ENCODE results near the gene CMTM3. TPM values are rescaled to one million over a fixed set of nuclear protein-coding genes. Genes with fewer than 3 reads are reported as not detected.

The CMTM3 gene
- total and polyA plus RNA-seq, 4 donors: 13.7 to 48.4 (median 31.5) TPM

GRCh38 chr16:66568355-66568754, 36.1 kb upstream of the CMTM3 start:
- H3K4me3 ChIP-seq (ENCODE audit: low read depth, low read length): no peak overlapping the region
- no peaks in the 10 kb centered on the region for H3K27me3 ChIP-seq (ENCODE audit: control insufficient read depth, insufficient read depth, low read length)
- peaks cover 1% of the 10 kb centered on the region for H3K9me3 ChIP-seq (ENCODE audit: control insufficient read depth, insufficient read depth, low read length)
- H3K4me1 ChIP-seq (ENCODE audit: control insufficient read depth, insufficient read depth, low read length): no peaks in the 10 kb centered on the region
- DNase-seq (ENCODE audit: low read depth in 4 of 6, low spot score in 6 of 6): no peak
- 100% methylated on average over 1 of the region's 2 CpGs for WGBS (ENCODE audit: insufficient coverage)
- H3K36me3 ChIP-seq (ENCODE audit: control insufficient read depth, insufficient read depth, low read length): peaks cover 14% of the 10 kb centered on the region
- H3K27ac ChIP-seq (ENCODE audit: low read depth, low read length): no peak overlapping the region

- Histone ChIP-seq H3K27me3 (ENCODE audit: control insufficient read depth, insufficient read depth, low read length) (no peaks in the 10 kb centered on the region), H3K4me1 (ENCODE audit: control insufficient read depth, insufficient read depth, low read length) (no peaks in the 10 kb centered on the region), H3K27ac (ENCODE audit: low read depth, low read length) (no peak overlapping the region), H3K4me3 (ENCODE audit: low read depth, low read length) (no peak overlapping the region), H3K36me3 (ENCODE audit: control insufficient read depth, insufficient read depth, low read length) (peaks cover 14% of the 10 kb centered on the region), H3K9me3 (ENCODE audit: control insufficient read depth, insufficient read depth, low read length) (peaks cover 1% of the 10 kb centered on the region)
- no CpG with 5 or more reads among the region's 1 CpG for WGBS (ENCODE audit: insufficient coverage)
- no peak for DNase-seq (ENCODE audit: low read depth in 4 of 6, low spot score in 6 of 6)
Observed at GRCh38 chr16:66569131-66569530, 35.4 kb upstream of the CMTM3 start.

GRCh38 chr16:66569827-66570405, 34.6 kb upstream of the CMTM3 start:
- Histone ChIP-seq H3K9me3 (ENCODE audit: control insufficient read depth, insufficient read depth, low read length) (peaks cover 1% of the 10 kb centered on the region), H3K36me3 (ENCODE audit: control insufficient read depth, insufficient read depth, low read length) (peaks cover 14% of the 10 kb centered on the region), H3K4me1 (ENCODE audit: control insufficient read depth, insufficient read depth, low read length) (no peaks in the 10 kb centered on the region), H3K27ac (ENCODE audit: low read depth, low read length) (no peak overlapping the region), H3K4me3 (ENCODE audit: low read depth, low read length) (no peak overlapping the region), H3K27me3 (ENCODE audit: control insufficient read depth, insufficient read depth, low read length) (no peaks in the 10 kb centered on the region)
- DNase-seq (ENCODE audit: low read depth in 4 of 6, low spot score in 6 of 6): no peak
- WGBS (ENCODE audit: insufficient coverage): 100% methylated on average over 1 of the region's 3 CpGs

- WGBS (ENCODE audit: insufficient coverage): 90% methylated on average over 2 of the region's 2 CpGs
- Histone ChIP-seq H3K9me3 (ENCODE audit: control insufficient read depth, insufficient read depth, low read length) (no peaks in the 10 kb centered on the region), H3K4me1 (ENCODE audit: control insufficient read depth, insufficient read depth, low read length) (no peaks in the 10 kb centered on the region), H3K27me3 (ENCODE audit: control insufficient read depth, insufficient read depth, low read length) (no peaks in the 10 kb centered on the region), H3K27ac (ENCODE audit: low read depth, low read length) (no peak overlapping the region), H3K36me3 (ENCODE audit: control insufficient read depth, insufficient read depth, low read length) (peaks cover 2% of the 10 kb centered on the region), H3K4me3 (ENCODE audit: low read depth, low read length) (no peak overlapping the region)
- no peak for DNase-seq (ENCODE audit: low read depth in 4 of 6, low spot score in 6 of 6)
Observed at GRCh38 chr16:66572356-66572755, 32.1 kb upstream of the CMTM3 start.

GRCh38 chr16:66574081-66574480, 30.4 kb upstream of the CMTM3 start:
- Histone ChIP-seq H3K36me3 (ENCODE audit: control insufficient read depth, insufficient read depth, low read length) (peaks cover 2% of the 10 kb centered on the region), H3K4me1 (ENCODE audit: control insufficient read depth, insufficient read depth, low read length) (peaks cover 13% of the 10 kb centered on the region), H3K9me3 (ENCODE audit: control insufficient read depth, insufficient read depth, low read length) (no peaks in the 10 kb centered on the region), H3K27me3 (ENCODE audit: control insufficient read depth, insufficient read depth, low read length) (peaks cover 16% of the 10 kb centered on the region), H3K27ac (ENCODE audit: low read depth, low read length) (no peak overlapping the region), H3K4me3 (ENCODE audit: low read depth, low read length) (no peak overlapping the region)
- WGBS (ENCODE audit: insufficient coverage): no CpG with 5 or more reads among the region's 1 CpG
- DNase-seq (ENCODE audit: low read depth in 4 of 6, low spot score in 6 of 6): no peak

- DNase-seq (ENCODE audit: low read depth in 4 of 6, low spot score in 6 of 6): no peak
- Histone ChIP-seq H3K27ac (ENCODE audit: low read depth, low read length) (no peak overlapping the region), H3K4me3 (ENCODE audit: low read depth, low read length) (no peak overlapping the region), H3K9me3 (ENCODE audit: control insufficient read depth, insufficient read depth, low read length) (no peaks in the 10 kb centered on the region), H3K4me1 (ENCODE audit: control insufficient read depth, insufficient read depth, low read length) (peaks cover 16% of the 10 kb centered on the region), H3K27me3 (ENCODE audit: control insufficient read depth, insufficient read depth, low read length) (peaks cover 20% of the 10 kb centered on the region), H3K36me3 (ENCODE audit: control insufficient read depth, insufficient read depth, low read length) (peaks cover 2% of the 10 kb centered on the region)
- 75% methylated on average over 1 of the region's 3 CpGs for WGBS (ENCODE audit: insufficient coverage)
Observed at GRCh38 chr16:66574531-66574930, 30.0 kb upstream of the CMTM3 start.

- no peaks in the 10 kb centered on the region for H3K9me3 ChIP-seq (ENCODE audit: control insufficient read depth, insufficient read depth, low read length)
- peaks cover 16% of the 10 kb centered on the region for H3K4me1 ChIP-seq (ENCODE audit: control insufficient read depth, insufficient read depth, low read length)
- H3K27me3 ChIP-seq (ENCODE audit: control insufficient read depth, insufficient read depth, low read length): peaks cover 20% of the 10 kb centered on the region
- 83% methylated on average over 1 of the region's 3 CpGs for WGBS (ENCODE audit: insufficient coverage)
- peaks cover 2% of the 10 kb centered on the region for H3K36me3 ChIP-seq (ENCODE audit: control insufficient read depth, insufficient read depth, low read length)
- no peak for DNase-seq (ENCODE audit: low read depth in 4 of 6, low spot score in 6 of 6)
- no peak overlapping the region for H3K4me3 ChIP-seq (ENCODE audit: low read depth, low read length)
- H3K27ac ChIP-seq (ENCODE audit: low read depth, low read length): no peak overlapping the region
Observed at GRCh38 chr16:66575060-66575459, 29.4 kb upstream of the CMTM3 start.

- no peak for DNase-seq (ENCODE audit: low read depth in 4 of 6, low spot score in 6 of 6)
- 89% methylated on average over 4 of the region's 5 CpGs for WGBS (ENCODE audit: insufficient coverage)
- Histone ChIP-seq H3K4me1 (ENCODE audit: control insufficient read depth, insufficient read depth, low read length) (peaks cover 16% of the 10 kb centered on the region), H3K9me3 (ENCODE audit: control insufficient read depth, insufficient read depth, low read length) (no peaks in the 10 kb centered on the region), H3K27me3 (ENCODE audit: control insufficient read depth, insufficient read depth, low read length) (peaks cover 20% of the 10 kb centered on the region), H3K36me3 (ENCODE audit: control insufficient read depth, insufficient read depth, low read length) (peaks cover 2% of the 10 kb centered on the region), H3K4me3 (ENCODE audit: low read depth, low read length) (no peak overlapping the region), H3K27ac (ENCODE audit: low read depth, low read length) (no peak overlapping the region)
Observed at GRCh38 chr16:66576296-66576695, 28.2 kb upstream of the CMTM3 start.

- no peak within 1 kb of the TSS for H3K27ac ChIP-seq (ENCODE audit: low read depth, low read length)
- peak within 1 kb of the TSS; percentile 29 for H3K4me3 ChIP-seq (ENCODE audit: low read depth, low read length)
- no peaks in the 10 kb centered on the region for H3K9me3 ChIP-seq (ENCODE audit: control insufficient read depth, insufficient read depth, low read length)
- H3K4me1 ChIP-seq (ENCODE audit: control insufficient read depth, insufficient read depth, low read length): peaks cover 16% of the 10 kb centered on the region
- H3K27me3 ChIP-seq (ENCODE audit: control insufficient read depth, insufficient read depth, low read length): peaks cover 20% of the 10 kb centered on the region
- 8% methylated on average over 75 of the region's 77 CpGs for WGBS (ENCODE audit: insufficient coverage)
- DNase-seq (ENCODE audit: low read depth in 4 of 6, low spot score in 6 of 6): peak in 3 of 6 donors; percentile 2 to 65 (median 49)
- H3K36me3 ChIP-seq (ENCODE audit: control insufficient read depth, insufficient read depth, low read length): no peaks in the 10 kb centered on the region
Observed at GRCh38 chr16:66578651-66579531, 25.6 kb upstream of the CMTM3 start, which contains the start of gene CMTM2. TSS of gene CMTM2 (plus strand) at chr16:66579463. CDS start at chr16:66579608, 145 bp downstream.

All from spinal cord (tissue), 10 donors.